Esophagus muscularis mucosa (tissue), 4 donors: ENCODE results near the gene ULK4. TPM values are rescaled to one million over a fixed set of nuclear protein-coding genes. Genes with fewer than 3 reads are reported as not detected.

Source experiments
- DNase-seq: peaks from one replicate; pipeline ENCODE4 v3.0.0-alpha.2; 2017; ENCODE audit errors: extremely low spot score
- H3K27ac ChIP-seq, 4 donors: fragments of 200-600 bp; sonication (generic); replicated peaks in 1 of 4; 1 replicate in 3 of 4; 2 replicates in 1 of 4; pipeline ENCODE4 v1.5.1; 2016 to 2019; ENCODE audit warnings: mild to moderate bottlenecking in 1 of 4
- H3K27me3 ChIP-seq, 4 donors: fragments of 200-600 bp; sonication (generic); one replicate each; pipeline versions ENCODE4 v1.5.1 to v1.6.0; 2016 to 2019
- H3K36me3 ChIP-seq, 4 donors: fragments of 200-600 bp; sonication (generic); one replicate each; pipeline ENCODE4 v1.5.1; 2016 to 2019
- H3K4me1 ChIP-seq, 4 donors: fragments of 200-600 bp; sonication (generic); one replicate each; pipeline ENCODE4 v1.5.1; 2016 to 2019
- H3K4me3 ChIP-seq, 4 donors: fragments of 200-600 bp; sonication (generic); 1 replicate in 2 of 4; 2 replicates in 2 of 4; pipeline ENCODE4 v1.5.1; 2016 to 2019; ENCODE audit warnings: mild to moderate bottlenecking in 4 of 4, moderate library complexity in 1 of 4
- H3K9me3 ChIP-seq, 4 donors: fragments of 200-600 bp; sonication (generic); 1 replicate in 3 of 4; 2 replicates in 1 of 4; pipeline ENCODE4 v1.5.1; 2016 to 2019
- EP300 ChIP-seq: sonication (generic); formaldehyde crosslinking; IDR thresholded peaks from one replicate; pipeline ENCODE4 v1.6.1; 2017; ENCODE audit warnings: antibody characterized with exemption
- POLR2A ChIP-seq: fragments of 450-650 bp; IDR thresholded peaks from one replicate; pipeline ENCODE4 v1.6.1; 2017; ENCODE audit warnings: antibody characterized with exemption, moderate library complexity, mild to moderate bottlenecking, low read depth
- POLR2AphosphoS5 ChIP-seq, 2 donors: sonication (generic); formaldehyde crosslinking; IDR thresholded peaks; one replicate each; pipeline ENCODE4 v1.6.1; 2017; ENCODE audit warnings: antibody characterized with exemption in 2 of 2
- WGBS: methylation state at CpG from one replicate; pipeline ENCODE4 v1.1.5; 2018; 5-methylcytosine and 5-hydroxymethylcytosine counted together
- intact Hi-C: fragments of 100-400 bp; cut with DNase I; formaldehyde crosslinking; loops from one replicate; pipeline ENCODE4 v1.15.1; 2023
- total RNA-seq, 4 donors: library from RNA; depleted of rRNA; stranded (reverse); fragments of >200 nt; gene quantifications; one replicate each; pipeline versions ENCODE4 v1.1.0 to v1.2.1, GENCODE V29; 2016
- TF ChIP-seq, protein P1 (sequence below), 3 experiments: fragments of 200-600 bp in 2 of 3; fragments of 450-650 bp in 1 of 3; sonication (generic) in 2 of 3; IDR thresholded peaks; one replicate each; pipeline ENCODE4 v1.5.1; 2017 to 2019; ENCODE audit warnings: antibody characterized with exemption in 3 of 3, mild to moderate bottlenecking in 2 of 3, moderate library complexity in 1 of 3

ULK4 gene
- total RNA-seq, 4 donors from 2014 or later, result 4.2 to 15.4 (median 11.0) TPM

DNA sequence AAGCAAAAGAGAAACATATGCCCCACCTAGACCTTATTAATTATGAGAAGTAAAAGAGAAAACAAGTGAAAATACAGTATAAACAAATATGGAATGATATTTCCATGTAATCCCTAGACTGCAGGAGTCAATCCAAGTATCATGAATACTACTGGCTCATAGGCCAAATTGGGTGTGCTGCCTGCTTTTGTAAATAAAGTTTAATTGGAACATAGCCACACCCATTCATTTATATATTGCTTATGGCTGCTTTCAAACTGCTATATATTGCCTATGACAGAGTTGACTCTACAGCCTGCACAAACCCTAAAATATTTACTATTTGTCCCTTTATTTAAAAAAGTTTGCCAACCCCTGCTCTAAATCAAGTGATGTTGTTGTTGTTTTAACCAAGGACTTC, 5.3 kb downstream of the ULK4 start:
- H3K27me3 ChIP-seq, result no peaks in the 10 kb centered on the region
- DNase-seq, result no peak
- no peak overlapping the region for H3K27ac ChIP-seq
- peaks cover 5 to 14% (median 11%) of the 10 kb centered on the region in 4 donors for H3K4me1 ChIP-seq
- intact Hi-C loops, result loop anchor here (10.0 kb wide), 1 partner anchor 62 kb away; no protein-coding TSS in a partner anchor
- H3K4me3 ChIP-seq, result no peak overlapping the region
- H3K9me3 ChIP-seq, result no peaks in the 10 kb centered on the region
- TF ChIP-seq EP300 (no peak), POLR2AphosphoS5 (IDR thresholded peaks at IDR 0.05) (no peak), POLR2A (no peak)
- TF ChIP-seq, protein P1, sequence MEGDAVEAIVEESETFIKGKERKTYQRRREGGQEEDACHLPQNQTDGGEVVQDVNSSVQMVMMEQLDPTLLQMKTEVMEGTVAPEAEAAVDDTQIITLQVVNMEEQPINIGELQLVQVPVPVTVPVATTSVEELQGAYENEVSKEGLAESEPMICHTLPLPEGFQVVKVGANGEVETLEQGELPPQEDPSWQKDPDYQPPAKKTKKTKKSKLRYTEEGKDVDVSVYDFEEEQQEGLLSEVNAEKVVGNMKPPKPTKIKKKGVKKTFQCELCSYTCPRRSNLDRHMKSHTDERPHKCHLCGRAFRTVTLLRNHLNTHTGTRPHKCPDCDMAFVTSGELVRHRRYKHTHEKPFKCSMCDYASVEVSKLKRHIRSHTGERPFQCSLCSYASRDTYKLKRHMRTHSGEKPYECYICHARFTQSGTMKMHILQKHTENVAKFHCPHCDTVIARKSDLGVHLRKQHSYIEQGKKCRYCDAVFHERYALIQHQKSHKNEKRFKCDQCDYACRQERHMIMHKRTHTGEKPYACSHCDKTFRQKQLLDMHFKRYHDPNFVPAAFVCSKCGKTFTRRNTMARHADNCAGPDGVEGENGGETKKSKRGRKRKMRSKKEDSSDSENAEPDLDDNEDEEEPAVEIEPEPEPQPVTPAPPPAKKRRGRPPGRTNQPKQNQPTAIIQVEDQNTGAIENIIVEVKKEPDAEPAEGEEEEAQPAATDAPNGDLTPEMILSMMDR (IDR thresholded peaks at IDR 0.05), result no peak
- H3K36me3 ChIP-seq, result peaks cover 0 to 6% (median 0%) of the 10 kb centered on the region in 4 donors

DNA sequence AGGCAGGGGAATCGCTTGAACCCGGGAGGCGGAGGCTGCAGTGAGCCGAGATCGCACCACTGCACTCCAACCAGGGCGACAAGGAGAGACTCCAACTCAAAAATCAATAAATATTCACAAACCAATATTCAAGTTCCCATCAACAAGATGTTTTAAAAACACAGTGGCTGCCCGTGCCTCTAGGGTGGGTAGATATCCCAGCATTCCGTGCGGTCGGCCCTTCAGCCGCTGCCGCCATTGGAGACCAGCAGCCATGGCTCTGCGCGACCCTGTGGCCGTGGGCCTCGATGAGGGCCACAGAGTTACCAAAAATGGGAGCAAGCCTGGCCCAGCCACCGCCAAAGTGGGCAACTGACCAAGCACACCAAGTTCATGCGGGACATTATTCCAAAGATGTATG, 6.7 kb downstream of the ULK4 start:
- Histone ChIP-seq H3K4me1 (peaks cover 0 to 3% (median under 1%) of the 10 kb centered on the region in 4 donors), H3K4me3 (no peak overlapping the region), H3K27ac (no peak overlapping the region), H3K9me3 (no peaks in the 10 kb centered on the region), H3K36me3 (peaks cover 0 to 6% (median 0%) of the 10 kb centered on the region in 4 donors), H3K27me3 (no peaks in the 10 kb centered on the region)
- intact Hi-C loops, result loop anchor here (10.0 kb wide), 1 partner anchor 60 kb away; no protein-coding TSS in a partner anchor
- 94% methylated on average over 15 of the region's 18 CpGs for WGBS
- TF ChIP-seq, protein P1 (IDR thresholded peaks at IDR 0.05), result no peak
- TF ChIP-seq EP300 (no peak), POLR2A (no peak), POLR2AphosphoS5 (IDR thresholded peaks at IDR 0.05) (no peak)
- DNase-seq, result no peak

DNA sequence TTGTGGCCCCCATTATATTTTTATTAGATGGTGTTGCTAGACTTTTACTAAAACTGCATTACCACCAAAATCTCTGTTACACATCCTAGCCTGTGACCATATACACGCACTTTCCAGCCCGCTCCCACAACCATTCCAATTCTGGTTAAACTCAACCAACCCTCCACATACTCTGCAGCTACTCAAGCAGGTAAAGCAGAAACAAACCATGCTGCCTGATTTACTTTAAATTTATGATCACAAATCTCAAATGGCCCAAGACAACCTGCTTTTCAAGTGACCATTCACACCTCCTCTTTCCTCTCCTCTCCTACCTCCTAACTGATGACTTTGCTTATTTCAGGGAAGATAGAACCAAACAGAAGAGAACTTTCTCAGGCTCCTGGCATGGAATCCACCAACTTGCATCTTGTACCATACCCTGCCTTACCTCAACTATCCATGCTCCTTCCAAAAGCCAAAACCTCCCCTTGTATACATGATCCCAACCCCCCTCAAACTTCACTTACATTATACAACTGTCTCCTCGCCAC, 18.5 kb downstream of the ULK4 start:
- Histone ChIP-seq H3K36me3 (peaks cover 0 to 4% (median 2%) of the 10 kb centered on the region in 4 donors), H3K4me1 (no peaks in the 10 kb centered on the region), H3K9me3 (no peaks in the 10 kb centered on the region), H3K4me3 (no peak overlapping the region), H3K27me3 (no peaks in the 10 kb centered on the region), H3K27ac (no peak overlapping the region)
- WGBS, result 98% methylated on average over 3 of the region's 3 CpGs
- no peak for DNase-seq
- intact Hi-C loops, result no loop called here
- TF ChIP-seq POLR2A, result no peak

DNA sequence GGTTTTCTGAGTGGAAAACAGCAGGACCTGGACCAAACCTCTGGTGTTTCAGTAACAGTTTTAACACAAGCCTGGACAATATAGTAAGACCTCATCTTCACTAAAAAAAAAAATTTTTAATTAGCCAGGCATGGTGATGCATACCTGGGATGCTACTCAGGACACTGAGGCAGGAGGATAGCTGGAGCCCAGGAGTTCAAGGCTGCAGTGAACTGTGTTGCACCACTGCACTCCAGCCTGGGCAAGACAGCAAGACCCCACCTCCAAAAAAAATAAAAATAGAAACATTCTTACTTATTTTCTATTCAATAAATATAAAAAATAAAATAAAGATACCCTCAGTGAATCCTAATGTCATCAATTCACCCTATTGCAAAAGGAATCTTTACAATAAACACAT, 21.5 kb downstream of the ULK4 start:
- DNase-seq, result no peak
- Histone ChIP-seq H3K27me3 (no peaks in the 10 kb centered on the region), H3K4me3 (no peak overlapping the region), H3K27ac (no peak overlapping the region), H3K36me3 (no peaks in the 10 kb centered on the region), H3K4me1 (no peaks in the 10 kb centered on the region), H3K9me3 (no peaks in the 10 kb centered on the region)
- TF ChIP-seq EP300, result no peak
- TF ChIP-seq, protein P1 (IDR thresholded peaks at IDR 0.05), result no peak
- no peak for TF ChIP-seq POLR2AphosphoS5 (IDR thresholded peaks at IDR 0.05)
- no peak for TF ChIP-seq POLR2A
- intact Hi-C loops, result no loop called here

DNA sequence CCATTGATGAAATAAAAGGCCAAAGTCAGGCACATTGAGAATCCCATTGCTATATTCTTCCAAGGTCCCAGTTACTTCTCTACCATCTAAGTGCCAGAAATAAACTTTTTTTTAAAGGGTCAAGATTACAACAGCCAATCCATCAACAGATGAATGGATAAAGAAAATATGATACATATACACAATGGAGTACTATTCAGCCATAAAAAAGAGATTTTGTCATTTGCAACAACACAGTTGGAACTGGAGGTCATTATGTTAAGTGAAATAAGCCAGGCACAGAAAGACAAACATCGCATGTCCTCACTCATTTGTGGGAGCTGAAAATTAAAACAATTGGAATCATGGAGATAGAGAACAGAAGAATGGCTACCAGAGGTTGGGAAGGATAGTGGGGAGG, 25.5 kb downstream of the ULK4 start:
- WGBS, result 93% methylated on average over 1 of the region's 1 CpG

More for the DNA sequence above, 25.5 kb downstream of the ULK4 start:
- intact Hi-C loops, result no loop called here
- Histone ChIP-seq H3K9me3 (no peaks in the 10 kb centered on the region), H3K4me3 (no peak overlapping the region), H3K27ac (no peak overlapping the region), H3K36me3 (no peaks in the 10 kb centered on the region), H3K4me1 (peaks cover 0 to 24% (median 19%) of the 10 kb centered on the region in 4 donors), H3K27me3 (no peaks in the 10 kb centered on the region)
- TF ChIP-seq POLR2AphosphoS5 (IDR thresholded peaks at IDR 0.05), result no peak
- TF ChIP-seq, protein P1 (IDR thresholded peaks at IDR 0.05), result no peak
- TF ChIP-seq POLR2A, result no peak
- TF ChIP-seq EP300, result no peak
- DNase-seq, result no peak
